ENCODE results near the gene PRICKLE4. TPM values are rescaled to one million over a fixed set of nuclear protein-coding genes. Genes with fewer than 3 reads are reported as not detected.

Gene PRICKLE4
- total and polyA plus RNA-seq, 2 of the 13 experiments (the other 11 are each of a cell fraction or from before 2014, with no cell fraction given): 0.92 to 1.2 TPM

- TF ChIP-seq ZNF687 (CRISPR knock-in tag; IDR thresholded peaks at IDR 0.05) (peak; percentile 51), GATAD2A (CRISPR knock-in tag; IDR thresholded peaks at IDR 0.05) (peak; percentile 64; the same call in 1 of the 2 replicates), ZBTB10 (CRISPR knock-in tag; IDR thresholded peaks at IDR 0.05; ENCODE audit: borderline replicate concordance) (no peak), GABPA (IDR thresholded peaks at IDR 0.05; ENCODE audit: low read depth, low read length) (no peak), GABPA (CRISPR knock-in tag; IDR thresholded peaks at IDR 0.05; ENCODE audit: low read depth) (no peak), HOXD1 (CRISPR knock-in tag; IDR thresholded peaks at IDR 0.05) (no peak), CCDC6 (CRISPR knock-in tag; IDR thresholded peaks at IDR 0.05) (no peak), NCOR1 (IDR thresholded peaks at IDR 0.05; ENCODE audit: borderline replicate concordance, low read length) (no peak), ZC3H13 (CRISPR knock-in tag; IDR thresholded peaks at IDR 0.05) (no peak), TIGD3 (CRISPR knock-in tag; IDR thresholded peaks at IDR 0.05; ENCODE audit: borderline replicate concordance) (no peak), BRD4 (CRISPR knock-in tag; IDR thresholded peaks at IDR 0.05) (peak; percentile 70; the same call in 1 of the 2 replicates), HOXA3 (CRISPR knock-in tag; IDR thresholded peaks at IDR 0.05) (peak; percentile 39; the same call in 1 of the 2 replicates), MLXIP (CRISPR knock-in tag; IDR thresholded peaks at IDR 0.05; ENCODE audit: borderline replicate concordance) (no peak), ZNF780A (CRISPR knock-in tag; IDR thresholded peaks at IDR 0.05) (no peak), THAP11 (CRISPR knock-in tag; IDR thresholded peaks at IDR 0.05) (no peak)
These were observed 32.0 kb upstream of the PRICKLE4 start (continued) for GRCh38 chr6:41748542-41748941.

All from HepG2 (cell line).